ENCODE data around the gene KLHL11.

The KLHL11 gene, protein sequence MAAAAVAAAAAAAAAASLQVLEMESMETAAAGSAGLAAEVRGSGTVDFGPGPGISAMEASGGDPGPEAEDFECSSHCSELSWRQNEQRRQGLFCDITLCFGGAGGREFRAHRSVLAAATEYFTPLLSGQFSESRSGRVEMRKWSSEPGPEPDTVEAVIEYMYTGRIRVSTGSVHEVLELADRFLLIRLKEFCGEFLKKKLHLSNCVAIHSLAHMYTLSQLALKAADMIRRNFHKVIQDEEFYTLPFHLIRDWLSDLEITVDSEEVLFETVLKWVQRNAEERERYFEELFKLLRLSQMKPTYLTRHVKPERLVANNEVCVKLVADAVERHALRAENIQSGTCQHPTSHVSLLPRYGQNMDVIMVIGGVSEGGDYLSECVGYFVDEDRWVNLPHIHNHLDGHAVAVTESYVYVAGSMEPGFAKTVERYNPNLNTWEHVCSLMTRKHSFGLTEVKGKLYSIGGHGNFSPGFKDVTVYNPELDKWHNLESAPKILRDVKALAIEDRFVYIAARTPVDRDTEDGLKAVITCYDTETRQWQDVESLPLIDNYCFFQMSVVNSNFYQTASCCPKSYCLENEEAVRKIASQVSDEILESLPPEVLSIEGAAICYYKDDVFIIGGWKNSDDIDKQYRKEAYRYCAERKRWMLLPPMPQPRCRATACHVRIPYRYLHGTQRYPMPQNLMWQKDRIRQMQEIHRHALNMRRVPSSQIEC

DNA sequence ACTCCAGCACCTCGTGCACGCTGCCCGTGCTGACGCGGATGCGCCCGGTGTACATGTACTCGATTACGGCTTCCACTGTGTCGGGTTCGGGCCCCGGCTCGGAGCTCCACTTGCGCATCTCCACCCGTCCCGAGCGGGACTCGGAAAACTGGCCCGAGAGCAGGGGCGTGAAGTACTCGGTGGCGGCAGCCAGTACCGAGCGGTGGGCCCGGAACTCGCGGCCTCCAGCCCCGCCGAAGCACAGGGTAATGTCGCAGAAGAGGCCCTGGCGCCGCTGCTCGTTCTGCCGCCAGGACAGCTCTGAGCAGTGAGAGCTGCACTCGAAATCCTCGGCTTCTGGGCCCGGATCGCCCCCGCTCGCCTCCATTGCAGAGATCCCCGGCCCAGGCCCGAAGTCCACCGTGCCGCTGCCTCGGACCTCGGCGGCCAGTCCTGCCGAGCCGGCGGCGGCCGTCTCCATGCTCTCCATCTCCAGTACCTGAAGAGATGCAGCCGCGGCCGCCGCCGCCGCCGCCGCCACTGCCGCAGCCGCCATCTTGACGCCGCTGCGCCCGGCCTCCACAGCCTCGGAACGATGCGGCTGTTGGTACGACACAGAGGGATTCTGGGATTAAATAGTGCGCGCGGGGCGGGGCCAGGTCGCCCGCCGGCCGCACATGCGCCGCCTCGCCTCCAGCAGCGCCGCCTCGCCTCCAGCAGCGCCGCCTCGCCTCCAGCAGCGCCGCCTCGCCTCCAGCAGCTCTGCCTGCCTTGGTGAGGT is at the start of gene KLHL11:
KLHL11 (minus strand) TSS at position 588 of the 760 bp plus-strand sequence; CDS start at position 535, 53 bp downstream.
- TF ChIP-seq BACH2 (CRISPR knock-in tag; IDR thresholded peaks at IDR 0.05; ENCODE audit: borderline replicate concordance) (no peak), PPARA (CRISPR knock-in tag; IDR thresholded peaks at IDR 0.05; ENCODE audit: borderline replicate concordance) (no peak), RARB (CRISPR knock-in tag; IDR thresholded peaks at IDR 0.05) (no peak), CSDC2 (CRISPR knock-in tag; IDR thresholded peaks at IDR 0.05) (no peak), ZNF565 (CRISPR knock-in tag; conservative IDR thresholded peaks at IDR 0.05; ENCODE audit: low read depth) (no peak), ZNF8 (CRISPR knock-in tag; IDR thresholded peaks at IDR 0.05) (no peak), ARNTL (CRISPR knock-in tag; IDR thresholded peaks at IDR 0.05; ENCODE audit: borderline replicate concordance, low read depth) (no peak), CSRNP3 (CRISPR knock-in tag; IDR thresholded peaks at IDR 0.05) (no peak), ZFP30 (CRISPR knock-in tag; IDR thresholded peaks at IDR 0.05) (no peak), ZNF70 (CRISPR knock-in tag; IDR thresholded peaks at IDR 0.05) (no peak), POU6F1 (CRISPR knock-in tag; IDR thresholded peaks at IDR 0.05; ENCODE audit: borderline replicate concordance, low read depth) (no peak), ESRRG (CRISPR knock-in tag; IDR thresholded peaks at IDR 0.05) (no peak), TOX (CRISPR knock-in tag; IDR thresholded peaks at IDR 0.05; ENCODE audit: borderline replicate concordance) (no peak), OSR1 (CRISPR knock-in tag; IDR thresholded peaks at IDR 0.05) (no peak), GLIS3 (CRISPR knock-in tag; IDR thresholded peaks at IDR 0.05) (no peak), TCF4 (CRISPR knock-in tag; IDR thresholded peaks at IDR 0.05; ENCODE audit: borderline replicate concordance) (no peak), TSHZ2 (CRISPR knock-in tag; IDR thresholded peaks at IDR 0.05) (no peak)
- TF ChIP-seq, protein P1, sequence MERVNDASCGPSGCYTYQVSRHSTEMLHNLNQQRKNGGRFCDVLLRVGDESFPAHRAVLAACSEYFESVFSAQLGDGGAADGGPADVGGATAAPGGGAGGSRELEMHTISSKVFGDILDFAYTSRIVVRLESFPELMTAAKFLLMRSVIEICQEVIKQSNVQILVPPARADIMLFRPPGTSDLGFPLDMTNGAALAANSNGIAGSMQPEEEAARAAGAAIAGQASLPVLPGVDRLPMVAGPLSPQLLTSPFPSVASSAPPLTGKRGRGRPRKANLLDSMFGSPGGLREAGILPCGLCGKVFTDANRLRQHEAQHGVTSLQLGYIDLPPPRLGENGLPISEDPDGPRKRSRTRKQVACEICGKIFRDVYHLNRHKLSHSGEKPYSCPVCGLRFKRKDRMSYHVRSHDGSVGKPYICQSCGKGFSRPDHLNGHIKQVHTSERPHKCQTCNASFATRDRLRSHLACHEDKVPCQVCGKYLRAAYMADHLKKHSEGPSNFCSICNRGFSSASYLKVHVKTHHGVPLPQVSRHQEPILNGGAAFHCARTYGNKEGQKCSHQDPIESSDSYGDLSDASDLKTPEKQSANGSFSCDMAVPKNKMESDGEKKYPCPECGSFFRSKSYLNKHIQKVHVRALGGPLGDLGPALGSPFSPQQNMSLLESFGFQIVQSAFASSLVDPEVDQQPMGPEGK (CRISPR knock-in tag; IDR thresholded peaks at IDR 0.05; ENCODE audit: borderline replicate concordance) = no peak
- ATAC-seq = peak; percentile 95

DNA sequence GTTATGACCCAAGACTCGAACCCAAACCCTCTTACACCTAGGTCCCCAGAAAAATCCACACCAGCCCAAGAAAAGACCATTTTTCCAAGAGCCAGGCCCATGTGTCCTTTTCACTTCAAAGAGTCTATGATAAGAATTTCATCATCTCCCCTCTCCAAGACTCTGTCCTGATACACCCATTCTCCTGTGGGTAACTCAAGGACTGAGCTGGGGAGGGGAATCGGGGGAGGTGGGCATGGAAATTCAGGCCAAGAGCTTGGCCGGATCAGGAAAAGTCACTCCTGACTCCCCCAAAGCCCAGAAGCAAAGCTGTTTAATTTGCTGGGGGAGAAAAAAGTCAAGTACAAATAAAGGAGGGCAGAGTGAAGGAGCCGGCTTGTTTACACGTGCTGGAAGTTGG is 49.8 kb upstream of the KLHL11 start:
- ATAC-seq = no peak
- no peak for TF ChIP-seq ISL1 (CRISPR knock-in tag; IDR thresholded peaks at IDR 0.05)
- no peak for TF ChIP-seq TCF4 (CRISPR knock-in tag; IDR thresholded peaks at IDR 0.05; ENCODE audit: borderline replicate concordance)
- TF ChIP-seq, protein P2, sequence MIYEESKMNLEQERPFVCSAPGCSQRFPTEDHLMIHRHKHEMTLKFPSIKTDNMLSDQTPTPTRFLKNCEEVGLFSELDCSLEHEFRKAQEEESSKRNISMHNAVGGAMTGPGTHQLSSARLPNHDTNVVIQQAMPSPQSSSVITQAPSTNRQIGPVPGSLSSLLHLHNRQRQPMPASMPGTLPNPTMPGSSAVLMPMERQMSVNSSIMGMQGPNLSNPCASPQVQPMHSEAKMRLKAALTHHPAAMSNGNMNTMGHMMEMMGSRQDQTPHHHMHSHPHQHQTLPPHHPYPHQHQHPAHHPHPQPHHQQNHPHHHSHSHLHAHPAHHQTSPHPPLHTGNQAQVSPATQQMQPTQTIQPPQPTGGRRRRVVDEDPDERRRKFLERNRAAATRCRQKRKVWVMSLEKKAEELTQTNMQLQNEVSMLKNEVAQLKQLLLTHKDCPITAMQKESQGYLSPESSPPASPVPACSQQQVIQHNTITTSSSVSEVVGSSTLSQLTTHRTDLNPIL (CRISPR knock-in tag; IDR thresholded peaks at IDR 0.05; ENCODE audit: low read depth) = no peak
- no peak for TF ChIP-seq OSR1 (CRISPR knock-in tag; IDR thresholded peaks at IDR 0.05)
- no peak for TF ChIP-seq SNAI2 (CRISPR knock-in tag; IDR thresholded peaks at IDR 0.05)
- TF ChIP-seq CSRNP3 (CRISPR knock-in tag; IDR thresholded peaks at IDR 0.05) = no peak
- TF ChIP-seq ESRRG (CRISPR knock-in tag; IDR thresholded peaks at IDR 0.05) = no peak
- TF ChIP-seq ZC3H10 (CRISPR knock-in tag; IDR thresholded peaks at IDR 0.05) = no peak
- no peak for TF ChIP-seq POU6F1 (CRISPR knock-in tag; IDR thresholded peaks at IDR 0.05; ENCODE audit: borderline replicate concordance, low read depth)
- no peak for TF ChIP-seq ARNTL (CRISPR knock-in tag; IDR thresholded peaks at IDR 0.05; ENCODE audit: borderline replicate concordance, low read depth)
- no peak for TF ChIP-seq RARB (CRISPR knock-in tag; IDR thresholded peaks at IDR 0.05)
- TF ChIP-seq TOX (CRISPR knock-in tag; IDR thresholded peaks at IDR 0.05; ENCODE audit: borderline replicate concordance) = no peak
- TF ChIP-seq ZFP30 (CRISPR knock-in tag; IDR thresholded peaks at IDR 0.05) = no peak
- no peak for TF ChIP-seq ZNF565 (CRISPR knock-in tag; conservative IDR thresholded peaks at IDR 0.05; ENCODE audit: low read depth)
- TF ChIP-seq ZNF8 (CRISPR knock-in tag; IDR thresholded peaks at IDR 0.05) = no peak
- TF ChIP-seq PPARA (CRISPR knock-in tag; IDR thresholded peaks at IDR 0.05; ENCODE audit: borderline replicate concordance) = no peak
